GM23248 (cell line): Measurements from ENCODE around the gene ESR2.

Experiments
- EZH2 ChIP-seq: fragments of 200-600 bp; sonication (generic); IDR thresholded peaks from 2 replicates; pipeline ENCODE4 v1.6.1; 2018; ENCODE audit warnings: antibody characterized with exemption, mild to moderate bottlenecking; ENCODE audit not compliant: insufficient read depth, poor library complexity, severe bottlenecking
- EZH2phosphoT487 ChIP-seq: fragments of 200-600 bp; sonication (generic); IDR thresholded peaks from 2 replicates; pipeline ENCODE4 v1.6.1; 2018; ENCODE audit warnings: antibody characterized with exemption, moderate library complexity, mild to moderate bottlenecking, low read depth; ENCODE audit not compliant: insufficient read depth

DNA sequence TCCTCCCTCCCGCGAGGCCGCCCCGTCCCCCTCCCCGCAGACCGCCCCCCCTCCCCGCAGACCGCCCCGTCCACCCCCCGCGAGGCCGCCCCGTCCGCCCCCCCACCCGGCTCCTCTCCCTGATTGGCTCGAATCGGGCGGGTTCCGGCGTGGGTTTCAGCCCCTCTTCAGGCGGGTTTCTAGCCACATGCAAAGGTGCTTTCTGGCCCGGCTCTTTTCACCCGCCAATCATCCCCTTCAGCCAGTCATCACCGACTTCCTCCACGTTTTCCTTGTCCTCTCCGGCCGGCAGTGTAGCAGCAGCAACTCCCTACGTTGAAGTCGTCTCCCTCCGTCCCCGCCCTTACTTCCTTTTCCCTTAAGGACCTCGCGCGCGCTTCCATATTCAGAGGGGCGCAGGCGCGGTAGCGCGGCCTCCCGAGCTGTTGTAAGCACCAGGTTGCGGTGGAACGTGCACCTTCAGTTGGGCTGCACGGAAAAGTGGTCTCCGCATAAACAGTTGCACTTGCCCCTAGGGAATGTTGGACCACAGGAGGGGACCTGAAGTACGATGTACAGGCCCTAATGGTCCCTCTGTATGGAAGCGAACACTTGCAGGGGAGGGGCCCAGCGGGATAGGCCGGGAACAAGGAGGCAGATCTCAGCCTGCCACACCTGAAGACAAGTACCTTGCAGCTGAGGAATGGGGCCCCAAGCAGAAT is 44.6 kb upstream of the ESR2 start:
- TF ChIP-seq EZH2phosphoT487: no peak
- no peak for TF ChIP-seq EZH2
